ENCODE measurements around the gene MORN1. TPM values are rescaled to one million over a fixed set of nuclear protein-coding genes. Genes with fewer than 3 reads are reported as not detected.

MORN1 gene
- polyA plus RNA-seq, 1 donor, result 6.7 TPM

DNA sequence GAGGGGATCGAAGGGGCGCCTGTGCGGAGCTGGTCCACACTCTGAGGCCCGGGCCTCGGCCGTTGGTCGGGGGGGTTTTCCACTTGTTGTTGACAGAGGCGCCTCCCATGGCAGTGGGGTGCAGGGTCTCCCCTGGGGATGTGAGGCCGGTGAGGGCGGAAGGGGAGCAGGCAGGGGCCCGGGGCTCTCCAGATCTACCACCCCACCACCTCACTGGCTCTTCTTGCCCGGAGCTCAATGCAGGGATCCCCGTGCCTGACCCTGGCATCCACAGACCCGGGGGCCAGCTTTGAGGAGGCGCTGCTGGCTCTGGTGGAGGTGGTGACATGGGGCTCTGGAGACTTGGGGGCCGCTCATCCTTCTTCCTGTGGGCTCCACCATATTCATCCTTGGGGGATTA, 28.1 kb upstream of the MORN1 start:
- no peak for DNase-seq (ENCODE audit: low read depth)

DNA sequence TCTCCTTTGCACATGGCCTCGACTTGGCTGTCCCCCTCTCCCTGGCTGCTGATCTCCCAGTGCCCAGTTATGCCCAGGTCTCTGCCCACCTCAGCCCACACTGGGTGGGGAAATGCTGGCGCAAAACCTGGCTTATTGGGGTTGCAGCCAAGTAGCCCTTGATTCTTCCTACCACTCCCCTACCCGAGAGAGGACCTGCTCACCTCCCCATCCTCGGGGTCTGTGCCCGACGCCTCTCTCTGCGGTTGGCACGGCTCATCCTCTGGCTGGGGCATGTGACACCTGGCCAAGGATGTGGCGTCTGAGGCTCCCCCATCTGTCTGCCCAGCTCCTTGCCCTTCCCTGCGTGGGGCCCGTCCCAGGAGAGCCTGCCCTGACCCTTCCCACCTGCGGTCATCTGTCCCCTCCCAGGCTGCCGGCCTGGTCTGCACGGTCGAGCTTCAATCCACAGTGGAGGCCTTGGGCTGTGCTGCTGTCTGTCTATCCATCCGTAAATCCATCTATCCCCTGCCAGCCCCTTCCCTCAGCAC, 27.5 kb upstream of the MORN1 start:
- DNase-seq (ENCODE audit: low read depth), result no peak

DNA sequence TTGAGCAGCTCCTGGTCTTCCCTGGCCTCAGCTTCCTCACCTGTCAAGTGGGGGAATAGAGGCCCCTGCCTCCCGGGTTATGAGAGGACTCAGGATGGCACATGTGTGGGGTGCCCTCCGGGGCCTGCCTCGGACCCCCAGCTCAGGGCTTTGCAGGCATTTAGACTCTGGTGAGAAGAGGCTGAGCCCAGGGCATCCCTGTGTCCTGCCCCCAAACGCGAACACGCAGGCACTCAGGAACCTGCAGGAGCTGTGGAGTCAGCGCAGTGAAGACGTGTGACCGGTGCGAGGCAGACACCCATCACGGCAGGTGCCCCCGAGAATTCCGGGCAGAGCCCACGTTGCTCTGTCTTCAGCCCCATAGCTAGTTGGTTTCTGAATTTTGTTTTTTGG, 26.5 kb upstream of the MORN1 start:
- DNase-seq (ENCODE audit: low read depth), result no peak

DNA sequence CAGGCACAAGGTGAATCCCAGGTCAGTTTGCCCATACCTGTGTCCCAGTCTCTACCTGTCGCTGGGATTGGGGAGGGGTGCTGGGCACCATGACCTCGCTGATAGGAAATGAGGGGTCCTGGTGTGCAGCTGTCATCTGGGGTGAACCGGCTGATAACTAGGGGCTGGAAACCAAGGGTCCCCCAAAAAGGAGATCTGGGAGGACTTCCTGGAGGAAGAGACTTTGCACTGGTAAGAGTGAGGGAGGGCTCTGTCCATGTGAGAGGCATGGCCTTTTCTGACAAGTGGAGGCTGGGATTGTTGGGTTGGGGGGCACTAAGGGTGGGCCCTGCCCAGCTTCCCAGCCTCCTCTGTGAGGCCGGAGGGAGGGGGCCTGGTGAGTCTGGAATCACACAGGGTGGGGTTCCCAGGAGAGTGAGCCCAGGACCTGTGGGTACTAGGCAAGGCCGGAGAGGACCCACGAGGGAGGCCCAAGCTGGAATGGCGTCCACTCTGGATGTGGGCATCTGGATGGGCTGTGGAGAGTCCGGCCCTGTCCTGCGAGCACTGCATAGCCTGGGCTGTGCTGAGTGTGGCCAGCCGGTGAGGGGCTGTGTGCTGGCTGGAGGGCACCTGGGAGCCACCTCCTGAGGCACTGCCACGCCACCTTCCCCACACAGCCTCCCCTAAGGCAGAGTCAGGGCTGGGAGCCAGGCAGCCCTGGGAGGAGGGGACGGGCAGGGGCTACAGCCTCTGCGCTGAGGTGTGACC, 25.9 kb upstream of the MORN1 start:
- DNase-seq (ENCODE audit: low read depth), result no peak

DNA sequence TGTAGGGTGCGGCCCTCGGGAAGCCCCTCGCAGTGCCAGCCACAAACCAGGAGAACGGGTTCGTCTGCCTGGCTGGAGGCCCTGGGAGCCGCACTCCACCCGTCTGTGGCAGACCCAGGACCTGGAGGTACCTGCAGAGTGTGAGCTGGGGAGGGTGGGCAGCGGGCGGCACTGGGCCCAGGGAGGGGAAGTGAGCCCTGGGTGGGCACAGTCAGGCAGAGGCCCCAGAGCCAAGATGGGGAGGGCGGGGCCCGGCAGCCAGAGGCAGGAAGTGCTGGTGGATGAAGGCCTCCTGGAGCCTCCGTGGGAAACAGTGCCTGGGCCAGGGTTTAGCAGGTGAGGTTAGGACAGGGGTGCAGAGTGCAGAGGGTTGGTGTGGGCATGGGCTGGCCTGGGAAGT, 25.0 kb upstream of the MORN1 start:
- DNase-seq (ENCODE audit: low read depth), result no peak

DNA sequence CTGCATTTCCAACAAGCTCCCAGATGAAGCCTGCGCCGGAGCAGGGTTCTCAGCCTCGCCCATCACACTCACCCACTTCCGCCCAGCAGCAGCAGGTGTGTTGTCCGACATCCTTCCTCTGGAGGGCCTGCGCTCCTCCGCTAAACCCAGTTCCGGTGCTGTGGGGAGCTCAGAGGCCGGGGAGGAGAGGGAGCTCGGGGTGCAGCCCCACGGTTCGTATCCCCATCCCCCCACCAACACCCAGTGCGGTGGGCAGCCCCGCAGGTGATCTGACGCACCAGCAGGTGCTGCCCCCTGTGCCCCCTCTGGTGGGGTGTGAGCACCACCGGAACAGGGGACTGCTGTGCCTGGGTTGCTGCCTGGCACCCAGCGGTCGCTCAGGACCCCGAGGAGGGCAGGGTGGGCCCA, 24.5 kb upstream of the MORN1 start:
- no peak for DNase-seq (ENCODE audit: low read depth)

DNA sequence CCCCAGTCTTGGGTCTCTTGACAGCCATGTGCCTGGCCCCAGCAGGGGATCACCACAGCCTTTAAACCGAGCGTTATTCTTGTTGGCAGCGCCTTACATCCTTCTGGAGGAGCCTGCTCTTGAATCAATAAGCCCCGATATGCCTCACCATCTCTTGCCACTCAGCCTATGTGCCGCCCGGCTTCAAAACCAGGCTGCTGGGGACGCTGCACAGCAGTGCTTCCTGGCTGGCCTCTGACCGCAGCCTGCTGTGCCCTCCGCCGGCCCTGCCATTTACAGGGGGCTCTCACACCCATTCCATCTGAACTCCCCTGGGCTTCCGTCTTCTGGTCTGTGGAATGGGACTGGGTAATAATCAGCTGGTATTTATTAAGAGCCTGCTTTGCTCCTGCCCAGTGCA, 24.0 kb upstream of the MORN1 start:
- DNase-seq (ENCODE audit: low read depth), result no peak

DNA sequence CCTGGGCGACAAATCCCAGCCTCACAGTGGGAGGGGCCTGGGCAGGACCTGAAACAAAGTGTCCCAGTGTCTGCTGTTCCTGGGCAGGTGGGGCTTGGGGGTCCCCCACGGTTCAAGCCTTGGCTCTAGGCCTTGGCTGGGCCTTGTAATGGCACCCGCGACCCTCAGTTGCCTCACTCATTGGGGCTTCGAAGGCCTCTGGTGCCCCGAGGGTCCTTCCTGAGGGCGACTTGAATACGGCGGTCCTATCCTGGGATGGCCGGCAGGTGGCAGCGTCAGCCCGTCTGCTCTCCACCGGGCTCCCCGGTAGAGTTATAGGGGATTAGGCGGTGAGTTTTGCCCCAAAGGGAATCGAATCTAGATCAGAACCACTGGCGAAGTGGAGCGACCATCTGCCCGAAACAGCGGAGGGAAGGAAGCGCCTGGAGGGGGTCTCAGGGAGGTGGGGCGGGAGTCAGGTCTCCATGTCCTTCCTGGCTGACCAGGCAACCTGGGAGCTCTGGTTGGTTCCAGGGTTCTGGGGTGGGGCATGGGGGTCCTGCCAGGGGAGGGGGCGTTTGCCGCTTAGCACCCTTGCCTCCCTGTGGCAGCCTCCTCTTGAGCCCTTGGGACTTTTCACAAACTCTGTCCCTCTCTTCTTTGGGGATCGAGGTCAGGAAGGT, 23.1 kb upstream of the MORN1 start:
- no peak for DNase-seq (ENCODE audit: low read depth)

DNA sequence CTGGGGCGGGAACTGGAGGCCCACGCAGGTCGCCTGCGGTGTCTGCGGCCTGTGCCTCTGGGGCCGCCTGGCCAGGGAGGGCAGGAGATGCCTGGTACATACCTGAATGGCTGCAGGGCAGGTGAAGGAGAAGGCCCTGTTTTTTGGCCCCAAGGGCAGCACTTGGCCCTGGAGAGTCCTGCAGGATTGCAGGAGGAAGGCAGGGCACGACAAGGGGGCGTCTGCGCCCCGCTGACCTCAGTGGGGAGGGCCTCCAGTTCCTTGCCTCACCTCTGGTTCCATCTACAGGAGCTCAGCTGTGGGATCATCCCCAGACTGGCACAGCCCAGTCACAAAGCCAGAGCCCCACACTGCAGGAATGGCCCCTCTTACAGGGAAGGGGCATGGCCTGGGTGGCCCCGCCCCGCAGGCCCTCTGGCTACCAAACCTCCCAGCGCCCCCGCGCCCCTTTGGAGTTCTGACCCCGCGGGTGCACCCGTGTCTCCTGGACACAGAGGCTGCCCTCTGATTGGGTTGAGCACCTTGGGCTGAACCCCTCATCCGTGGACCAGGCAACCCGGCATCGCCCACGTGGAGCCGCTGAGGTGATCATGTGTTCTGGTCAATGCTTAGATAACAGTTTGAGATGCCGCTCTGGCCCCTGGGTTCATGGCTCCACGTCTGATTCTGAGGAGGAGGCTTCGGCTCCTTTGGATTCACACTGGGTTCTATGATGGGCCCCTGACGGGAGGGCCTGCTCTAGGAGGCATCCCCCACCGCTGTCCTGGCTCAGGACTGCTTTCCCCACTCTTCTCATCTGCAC, 22.3 kb upstream of the MORN1 start:
- no peak for DNase-seq (ENCODE audit: low read depth)

DNA sequence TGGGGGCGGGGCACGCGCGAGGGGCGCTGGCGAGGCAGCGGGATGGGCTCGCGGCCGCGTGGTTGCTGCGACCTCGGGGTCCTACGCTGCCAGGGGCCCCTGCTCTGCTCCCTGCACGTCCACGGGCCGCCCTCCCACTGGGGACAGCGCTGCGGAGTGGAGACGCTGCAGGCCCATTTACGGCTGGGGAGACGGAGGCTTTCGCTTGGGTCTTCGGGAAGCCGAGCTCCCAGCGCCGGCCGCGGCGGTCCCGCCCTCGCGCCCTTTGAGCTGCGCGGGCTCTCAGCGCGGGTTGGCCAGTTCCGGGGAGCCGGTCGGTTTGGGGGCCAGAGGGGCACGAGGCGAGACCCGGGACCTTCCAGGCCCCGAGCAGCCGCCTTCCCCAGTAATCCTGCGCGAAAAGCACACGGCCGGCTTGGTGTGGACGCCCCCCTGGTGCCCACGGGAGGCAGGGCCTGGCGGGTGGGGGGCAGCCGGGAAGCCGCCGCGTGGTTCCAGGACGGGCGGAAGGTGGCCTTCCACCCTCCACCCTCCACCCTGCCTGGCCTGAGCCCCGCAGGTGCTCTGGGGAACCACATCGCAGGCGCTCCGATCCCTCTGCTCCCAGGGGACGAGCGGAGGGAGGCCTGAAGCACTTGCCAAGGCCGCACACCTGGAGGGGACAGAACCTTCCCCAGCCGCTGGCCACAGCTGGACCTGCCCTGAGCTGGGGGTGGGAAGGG, 21.6 kb upstream of the MORN1 start:
- no peak for DNase-seq (ENCODE audit: low read depth)

DNA sequence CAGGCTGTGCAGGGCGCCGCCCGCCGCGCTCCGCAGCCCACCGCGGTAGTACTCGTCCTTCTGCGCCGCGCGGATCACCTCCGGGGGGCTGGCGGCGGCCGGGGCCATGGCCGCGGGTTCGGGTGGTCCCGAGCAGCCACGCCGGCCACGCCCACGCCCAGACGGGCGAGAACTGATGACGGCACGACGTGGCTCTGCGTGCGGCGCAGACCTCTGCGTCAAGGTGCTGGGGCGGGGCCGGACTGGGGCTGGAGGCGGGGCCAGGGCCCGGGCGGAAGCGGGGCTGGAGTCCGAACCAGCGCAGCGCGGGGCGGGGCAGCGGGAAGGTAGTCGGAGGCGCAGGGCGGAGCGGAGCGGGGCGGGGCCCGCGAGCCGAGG, 21.0 kb upstream of the MORN1 start, which contains the start of gene PEX10:
PEX10 (minus strand) TSS at position 170 of the 378 bp plus-strand sequence; CDS start at position 108, 62 bp downstream.
- peak; percentile 79 for DNase-seq (ENCODE audit: low read depth)

DNA sequence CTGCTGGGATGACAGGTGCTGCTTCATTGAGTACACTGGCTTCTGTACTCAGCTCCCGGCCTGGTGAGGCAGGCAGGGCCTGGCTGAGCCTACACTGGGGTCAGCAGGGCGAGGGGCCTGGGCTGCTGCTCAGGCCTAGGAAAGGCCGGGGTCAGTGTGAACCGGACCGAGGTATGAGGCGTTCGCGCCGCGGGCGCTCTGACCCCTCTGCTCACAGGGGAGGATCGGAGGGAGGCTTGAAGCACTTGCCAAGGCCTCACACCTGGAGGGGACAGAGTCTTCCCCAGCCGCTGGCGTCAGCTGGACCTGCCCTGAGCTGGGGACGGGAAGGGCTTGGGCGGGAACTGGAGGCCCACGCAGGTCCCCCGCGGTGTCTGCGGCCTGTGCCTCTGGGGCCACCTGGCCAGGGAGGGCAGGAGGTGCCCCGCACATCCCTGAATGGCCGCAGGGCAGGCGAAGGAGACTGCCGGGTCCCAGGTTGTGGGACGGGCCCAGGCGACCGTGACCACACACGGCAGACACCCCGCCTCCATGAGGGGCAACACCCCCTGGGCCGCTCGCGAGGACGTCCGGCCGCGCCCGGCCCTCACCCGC, 20.5 kb upstream of the MORN1 start:
- no peak for DNase-seq (ENCODE audit: low read depth)

DNA sequence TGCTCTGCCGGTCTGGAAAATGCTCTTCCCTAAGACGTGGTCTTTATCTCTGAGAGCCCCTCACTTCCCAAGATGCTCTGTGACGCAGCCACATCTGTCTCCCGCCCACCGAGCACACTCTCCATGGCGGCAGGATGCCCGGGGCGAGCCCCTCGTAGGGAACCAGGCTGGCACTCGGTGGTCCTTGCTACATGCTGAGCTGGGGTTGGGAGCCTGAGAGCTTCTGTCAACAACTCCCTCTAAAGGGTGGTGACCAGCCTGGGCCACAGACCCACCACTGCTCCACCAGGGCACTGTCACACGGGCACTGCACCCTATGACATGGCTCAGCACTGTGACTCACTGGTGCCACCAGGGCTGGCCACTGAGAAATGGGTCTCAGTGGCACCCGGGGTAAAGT, 18.4 kb upstream of the MORN1 start:
- no peak for DNase-seq (ENCODE audit: low read depth)

DNA sequence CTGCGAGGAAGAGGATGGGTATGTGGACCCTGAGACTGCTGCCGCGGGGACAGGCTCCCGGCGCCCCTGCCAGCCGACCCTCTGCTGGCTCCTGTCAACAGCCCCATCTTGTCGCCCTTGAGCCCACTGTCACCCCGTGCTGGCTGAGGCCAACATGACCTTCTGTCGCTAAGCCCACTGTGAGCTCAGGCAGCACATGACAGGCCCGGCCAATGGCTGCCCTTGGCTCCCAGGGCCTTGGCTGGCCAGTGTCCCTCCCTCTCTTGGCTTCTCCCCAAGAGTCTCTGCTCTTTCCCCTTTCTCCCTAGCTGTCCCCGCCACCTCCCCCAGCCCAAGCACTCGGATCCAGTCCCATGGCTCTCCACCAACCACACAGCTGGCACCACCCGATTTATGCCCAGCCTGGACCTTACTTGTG, 17.5 kb upstream of the MORN1 start:
- DNase-seq (ENCODE audit: low read depth), result no peak

DNA sequence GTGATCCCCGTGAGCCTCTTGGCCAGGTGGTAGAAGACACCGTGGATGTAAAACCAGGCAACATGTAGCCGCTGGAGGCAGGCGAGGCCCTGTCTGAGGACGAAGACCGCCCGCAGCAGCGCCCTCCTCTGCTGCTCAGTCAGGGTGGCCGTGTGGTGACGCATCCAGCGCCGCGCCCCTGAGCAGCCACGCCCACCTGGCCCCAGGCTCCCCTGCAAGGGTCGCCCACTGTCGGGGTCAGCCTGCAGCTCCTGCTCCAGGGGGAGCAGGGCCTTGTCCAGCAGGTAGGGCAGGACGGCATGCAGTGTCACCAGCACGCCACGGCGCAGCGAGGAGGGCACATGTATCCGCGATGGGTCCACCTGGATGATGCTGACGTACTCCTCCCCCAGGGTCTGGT, 17.1 kb upstream of the MORN1 start:
- DNase-seq (ENCODE audit: low read depth), result no peak

DNA sequence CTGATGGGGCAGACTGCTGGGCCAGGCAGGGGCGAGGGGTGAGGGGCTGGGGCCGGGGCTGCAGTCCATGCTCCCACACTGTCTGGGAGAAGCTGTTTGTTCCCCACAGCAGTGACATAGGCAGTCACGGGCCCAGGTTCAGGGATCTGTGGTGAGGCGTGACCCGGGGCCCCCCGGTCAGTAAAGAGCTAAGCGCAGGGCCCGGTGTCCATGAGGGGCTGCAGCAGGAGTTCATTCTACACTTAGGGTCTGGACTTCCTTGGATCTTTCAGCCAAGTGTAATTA, 16.6 kb upstream of the MORN1 start:
- no peak for DNase-seq (ENCODE audit: low read depth)

DNA sequence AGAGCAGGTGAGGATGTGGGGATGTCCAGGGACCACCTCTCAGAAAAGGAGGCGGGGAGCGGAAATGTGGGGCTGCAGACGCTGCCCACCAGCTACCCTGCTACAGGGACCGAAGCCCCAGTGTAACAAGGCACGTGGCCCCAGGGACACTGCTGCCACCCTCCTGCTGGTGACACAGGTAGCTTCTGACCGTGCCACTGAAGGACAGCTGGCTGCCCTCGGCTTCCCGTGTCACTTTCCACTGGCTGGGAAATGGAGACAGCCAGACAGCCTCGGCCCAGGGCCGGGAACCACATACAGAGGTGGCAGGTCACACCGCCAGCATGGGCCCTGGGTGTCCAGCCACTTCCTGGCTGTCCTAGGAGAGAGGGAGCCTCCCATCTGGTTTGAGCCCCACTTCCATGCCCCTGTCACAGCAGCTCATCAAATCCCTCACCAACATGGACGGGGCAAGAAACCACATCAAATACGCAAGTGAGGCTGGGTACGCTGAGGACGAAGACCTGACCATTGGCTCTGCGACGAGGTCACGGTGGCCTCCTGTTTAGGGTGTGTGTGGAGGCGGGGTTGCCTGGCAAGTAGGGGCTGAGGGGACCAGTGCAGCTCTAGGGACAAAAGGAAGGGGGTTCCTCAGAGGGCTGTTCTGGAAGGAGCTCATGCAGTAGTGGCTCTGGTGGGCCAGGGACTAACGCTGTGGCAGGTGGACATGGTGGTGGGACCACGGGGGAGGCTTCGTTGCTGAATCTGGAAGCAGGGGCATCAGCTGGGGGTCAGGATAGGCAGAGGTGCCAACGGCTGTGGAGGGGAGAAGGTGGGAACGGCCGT, 16.0 kb upstream of the MORN1 start:
- no peak for DNase-seq (ENCODE audit: low read depth)

DNA sequence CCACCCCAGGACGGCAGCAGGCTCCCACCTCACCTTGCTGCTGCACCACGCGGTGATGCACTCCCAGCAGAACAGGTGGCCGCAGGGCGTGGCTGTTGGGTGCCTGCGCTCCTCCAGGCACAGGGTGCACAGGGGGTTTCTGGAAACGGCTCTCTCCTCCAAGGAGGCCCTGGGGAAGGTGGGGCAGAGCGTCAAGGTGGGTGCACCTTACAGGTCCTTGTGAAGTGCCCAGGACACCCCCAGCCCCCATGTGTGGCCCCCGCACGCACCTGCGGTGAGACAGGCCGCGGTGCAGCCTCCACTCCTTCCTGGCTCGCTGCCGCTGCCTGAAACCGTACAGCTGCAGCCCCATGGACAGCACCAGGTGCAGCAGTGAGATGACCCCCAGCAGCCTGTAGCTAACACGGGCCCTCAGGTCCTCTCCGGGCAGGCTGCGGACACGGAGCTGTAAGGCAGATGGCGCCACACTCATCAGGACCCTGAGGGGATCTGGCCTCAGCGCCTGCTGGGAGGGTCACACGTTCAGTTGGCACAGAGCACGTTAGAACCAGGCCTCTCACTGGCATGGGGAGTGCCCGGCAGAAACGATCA, 15.2 kb upstream of the MORN1 start:
- no peak for DNase-seq (ENCODE audit: low read depth)

DNA sequence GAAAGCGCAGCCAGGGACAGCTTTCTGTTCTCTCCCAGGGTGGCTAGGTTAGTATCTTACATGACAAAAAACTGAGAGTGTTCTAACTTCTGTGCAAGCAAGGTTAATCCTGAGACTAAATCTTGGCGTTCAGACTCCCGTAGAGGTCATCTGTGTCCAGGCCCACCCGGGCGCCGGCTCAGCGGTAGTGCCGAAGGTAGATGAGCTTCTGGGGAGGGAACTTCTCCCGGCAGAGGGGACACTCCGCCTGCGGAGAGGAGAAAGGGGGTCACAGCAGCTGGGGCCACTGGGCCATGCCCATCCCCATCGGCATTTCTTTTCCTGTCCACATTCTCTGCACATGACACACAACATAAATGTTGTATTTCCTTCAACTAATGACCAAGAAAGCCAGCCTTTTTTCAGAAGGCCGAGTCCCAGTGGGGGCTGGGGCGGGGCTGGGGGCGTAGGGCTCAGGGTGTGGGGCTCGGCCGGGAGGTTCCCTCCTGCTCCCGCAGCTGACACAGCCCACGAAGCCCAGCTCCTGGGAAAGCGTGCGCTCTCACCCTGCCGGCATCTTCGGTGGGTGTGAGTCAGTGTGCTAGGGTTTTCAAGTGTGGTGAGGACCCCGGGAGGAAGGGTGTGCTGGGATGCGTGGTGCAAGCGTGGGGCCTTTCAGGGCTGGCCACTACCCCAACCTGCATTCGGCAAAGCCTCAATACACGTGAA, 14.4 kb upstream of the MORN1 start:
- DNase-seq (ENCODE audit: low read depth), result no peak
